PFSK-1 (cell line): Measurements from ENCODE around the gene CWC27.

Experiments
- POLR2AphosphoS5 ChIP-seq: IDR thresholded peaks from 2 replicates; pipeline ENCODE4 v1.6.1; 2012; ENCODE audit warnings: low read depth, mild to moderate bottlenecking, control low read depth, low read length, moderate library complexity
- TF ChIP-seq, protein P1 (sequence below), 2 experiments: IDR thresholded peaks; 2 replicates each; pipeline versions ENCODE4 v1.6.1 to v1.8.0; 2011 to 2012; ENCODE audit warnings: low read depth in 2 of 2, low read length in 2 of 2, control low read depth in 1 of 2, inconsistent platforms in 1 of 2, mild to moderate bottlenecking in 1 of 2, moderate library complexity in 1 of 2; ENCODE audit not compliant: insufficient read depth in 1 of 2

GRCh38 chr5:65021527-65022226 is 252.9 kb downstream of the CWC27 start:
- TF ChIP-seq POLR2AphosphoS5: no peak
- TF ChIP-seq, protein P1, sequence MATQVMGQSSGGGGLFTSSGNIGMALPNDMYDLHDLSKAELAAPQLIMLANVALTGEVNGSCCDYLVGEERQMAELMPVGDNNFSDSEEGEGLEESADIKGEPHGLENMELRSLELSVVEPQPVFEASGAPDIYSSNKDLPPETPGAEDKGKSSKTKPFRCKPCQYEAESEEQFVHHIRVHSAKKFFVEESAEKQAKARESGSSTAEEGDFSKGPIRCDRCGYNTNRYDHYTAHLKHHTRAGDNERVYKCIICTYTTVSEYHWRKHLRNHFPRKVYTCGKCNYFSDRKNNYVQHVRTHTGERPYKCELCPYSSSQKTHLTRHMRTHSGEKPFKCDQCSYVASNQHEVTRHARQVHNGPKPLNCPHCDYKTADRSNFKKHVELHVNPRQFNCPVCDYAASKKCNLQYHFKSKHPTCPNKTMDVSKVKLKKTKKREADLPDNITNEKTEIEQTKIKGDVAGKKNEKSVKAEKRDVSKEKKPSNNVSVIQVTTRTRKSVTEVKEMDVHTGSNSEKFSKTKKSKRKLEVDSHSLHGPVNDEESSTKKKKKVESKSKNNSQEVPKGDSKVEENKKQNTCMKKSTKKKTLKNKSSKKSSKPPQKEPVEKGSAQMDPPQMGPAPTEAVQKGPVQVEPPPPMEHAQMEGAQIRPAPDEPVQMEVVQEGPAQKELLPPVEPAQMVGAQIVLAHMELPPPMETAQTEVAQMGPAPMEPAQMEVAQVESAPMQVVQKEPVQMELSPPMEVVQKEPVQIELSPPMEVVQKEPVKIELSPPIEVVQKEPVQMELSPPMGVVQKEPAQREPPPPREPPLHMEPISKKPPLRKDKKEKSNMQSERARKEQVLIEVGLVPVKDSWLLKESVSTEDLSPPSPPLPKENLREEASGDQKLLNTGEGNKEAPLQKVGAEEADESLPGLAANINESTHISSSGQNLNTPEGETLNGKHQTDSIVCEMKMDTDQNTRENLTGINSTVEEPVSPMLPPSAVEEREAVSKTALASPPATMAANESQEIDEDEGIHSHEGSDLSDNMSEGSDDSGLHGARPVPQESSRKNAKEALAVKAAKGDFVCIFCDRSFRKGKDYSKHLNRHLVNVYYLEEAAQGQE (IDR thresholded peaks at IDR 0.05; ENCODE audit: insufficient read depth in 1 of 2, low read depth in 2 of 2, low read length in 2 of 2): no peak
